K562 (cell line): ENCODE results near the gene TUBGCP6. TPM values are rescaled to one million over a fixed set of nuclear protein-coding genes. Genes with fewer than 3 reads are reported as not detected.

Experiments used
- JUND ChIP-seq, 2 experiments: IDR thresholded peaks; 2 replicates in 1 of 2; 3 replicates in 1 of 2; pipeline ENCODE4 v1.6.1; 2011; ENCODE audit warnings: borderline replicate concordance in 2 of 2, low read depth in 2 of 2, low read length in 2 of 2, improper control_type of control experiment in 1 of 2, missing biosample characterization in 1 of 2, missing genetic modification characterization in 1 of 2, missing genetic modification reagents in 1 of 2
- KAT2B ChIP-seq: IDR thresholded peaks from one replicate; pipeline ENCODE4 v1.6.1; 2012; ENCODE audit warnings: low read depth, mild to moderate bottlenecking, control low read depth, inconsistent platforms, low read length, moderate library complexity
- MCM3 ChIP-seq: fragments of 450-650 bp; IDR thresholded peaks from 2 replicates; pipeline ENCODE4 v1.6.1; 2016
- NFRKB ChIP-seq: fragments of 450-650 bp; IDR thresholded peaks from 2 replicates; pipeline ENCODE4 v1.6.1; 2016; ENCODE audit warnings: low read depth
- PTBP1 ChIP-seq: fragments of 200-400 bp; formaldehyde crosslinking; IDR thresholded peaks from 2 replicates; pipeline ENCODE4 v1.6.1; 2017; ENCODE audit warnings: low read depth, low read length
- RBM34 ChIP-seq: fragments of 200-400 bp; formaldehyde crosslinking; IDR thresholded peaks from 2 replicates; pipeline ENCODE4 v1.6.1; 2018; ENCODE audit warnings: low read length, borderline replicate concordance; ENCODE audit not compliant: insufficient read depth
- ZC3H4 ChIP-seq: sonication (generic); formaldehyde crosslinking; IDR thresholded peaks from 2 replicates; pipeline ENCODE4 v1.9.0; 2021; ENCODE audit warnings: missing genetic modification reagents, borderline replicate concordance
- ZNF165 ChIP-seq: fragments of 250-450 bp; sonication (Bioruptor Pico); IDR thresholded peaks from 2 replicates; pipeline ENCODE4 v1.4.0; 2020; ENCODE audit warnings: borderline replicate concordance
- ZNF324 ChIP-seq: fragments of 250-450 bp; sonication (Bioruptor Pico); IDR thresholded peaks from 2 replicates; pipeline ENCODE4 v1.4.0; 2020; ENCODE audit warnings: mild to moderate bottlenecking
- ZNF764 ChIP-seq: fragments of 250-450 bp; sonication (Bioruptor Pico); IDR thresholded peaks from 2 replicates; pipeline ENCODE4 v1.4.0; 2020; ENCODE audit warnings: low read depth, mild to moderate bottlenecking, moderate library complexity
- ZNF766 ChIP-seq: fragments of 200-800 bp; sonication (Bioruptor generic); conservative IDR thresholded peaks from 2 replicates; pipeline ENCODE4 v1.6.1; 2016; ENCODE audit warnings: missing genetic modification characterization, missing compliant biosample characterization
- ZSCAN32 ChIP-seq: fragments of 450-650 bp; formaldehyde crosslinking; IDR thresholded peaks from 2 replicates; pipeline ENCODE4 v1.4.0; 2020; ENCODE audit warnings: mild to moderate bottlenecking, moderate library complexity
- polyA plus RNA-seq, 8 experiments: library from polyadenylated mRNA; depleted of rRNA in 4 of 8; stranded (reverse) in 5 of 8; unstranded in 3 of 8; fragments of >200 nt; fragmentation: Nextera tagmentation in 2 of 8; fragmentation: Illumina TruSeq in 1 of 8; extraction: Ambion mirVana in 2 of 8; extraction: Trizol in 1 of 8; gene quantifications; 2 replicates each; pipeline versions ENCODE4 v1.2.1 to v1.2.3, GENCODE V29; 2011 to 2014; ENCODE audit warnings: inconsistent platforms in 1 of 8, missing spikeins in 1 of 8
- total RNA-seq, 7 experiments: library from RNA; depleted of rRNA in 6 of 7; stranded (reverse); fragments of >200 nt in 6 of 7; fragmentation: Illumina TruSeq in 2 of 7; extraction: Trizol in 2 of 7; gene quantifications; 2 replicates each; pipeline versions ENCODE4 v1.2.1 to v1.2.3, GENCODE V29; 2011 to 2021; ENCODE audit warnings: low replicate concordance in 1 of 7
- TF ChIP-seq, protein P1 (sequence below): fragments of 200-400 bp; formaldehyde crosslinking; IDR thresholded peaks from 2 replicates; pipeline ENCODE4 v1.6.1; 2017; ENCODE audit warnings: mild to moderate bottlenecking, low read depth, low read length, moderate library complexity
- TF ChIP-seq, protein P2 (sequence below): fragments of 250-450 bp; sonication (Bioruptor Pico); IDR thresholded peaks from 2 replicates; pipeline ENCODE4 v1.5.0; 2021
- TF ChIP-seq, protein P3 (sequence below): fragments of 250-450 bp; sonication (Bioruptor Pico); IDR thresholded peaks from 2 replicates; pipeline ENCODE4 v1.8.0; 2022; ENCODE audit warnings: inconsistent platforms, mild to moderate bottlenecking, moderate library complexity, borderline replicate concordance
- TF ChIP-seq, protein P4 (sequence below): sonication (generic); formaldehyde crosslinking; IDR thresholded peaks from 2 replicates; pipeline ENCODE4 v1.8.1; 2023; ENCODE audit warnings: mild to moderate bottlenecking, missing genetic modification reagents
- TF ChIP-seq, protein P5 (sequence below), 2 experiments: fragments of 450-650 bp; IDR thresholded peaks; 2 replicates each; pipeline ENCODE4 v1.6.1; 2018; ENCODE audit warnings: mild to moderate bottlenecking in 2 of 2, low read depth in 1 of 2; ENCODE audit not compliant: partially characterized antibody in 2 of 2

TUBGCP6 gene
- total and polyA plus RNA-seq, 9 of the 15 experiments (the other 6 are each of a cell fraction or from before 2014, with no cell fraction given), result 0.76 to 33.0 (median 10.1) TPM

DNA sequence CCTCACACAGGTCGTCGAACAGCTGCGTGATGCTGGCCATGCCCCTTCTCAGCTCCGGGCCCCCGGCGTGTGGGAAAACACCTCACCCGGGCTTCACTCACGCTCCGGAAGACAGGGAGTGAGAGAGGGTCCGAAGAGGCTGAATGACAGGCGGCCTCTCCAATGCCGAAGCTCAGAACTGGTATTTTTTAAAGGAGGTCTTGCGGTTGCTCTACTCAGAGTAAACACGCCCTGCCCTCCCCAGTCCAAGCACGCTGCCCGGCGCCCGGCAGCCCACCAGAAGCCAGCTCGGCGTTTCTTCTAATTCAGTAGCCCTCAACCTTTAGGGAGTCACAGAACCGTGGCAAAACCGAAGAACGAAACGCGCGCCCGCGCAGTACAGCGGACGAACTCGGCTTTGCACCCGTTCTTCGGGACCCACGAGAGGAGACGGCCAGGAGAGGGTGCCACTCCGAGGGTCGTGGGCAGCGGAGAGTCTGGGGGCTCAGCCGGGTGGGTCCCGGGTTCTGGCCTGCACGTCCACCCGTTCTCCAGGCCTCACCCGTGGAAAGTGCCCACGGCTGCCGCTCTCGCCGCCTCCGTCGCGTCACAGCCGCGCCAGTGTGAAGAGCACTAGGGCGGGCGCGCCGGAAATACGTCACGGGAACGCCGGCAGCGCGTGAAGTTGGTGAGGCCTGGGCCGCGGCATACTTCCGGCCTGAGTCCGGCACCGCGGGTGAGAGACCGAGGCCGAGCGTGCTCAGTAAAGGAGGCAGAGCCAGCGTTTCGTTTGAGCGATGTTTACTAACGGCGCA is at the start of gene TUBGCP6 (continued):
- TF ChIP-seq, protein P1, sequence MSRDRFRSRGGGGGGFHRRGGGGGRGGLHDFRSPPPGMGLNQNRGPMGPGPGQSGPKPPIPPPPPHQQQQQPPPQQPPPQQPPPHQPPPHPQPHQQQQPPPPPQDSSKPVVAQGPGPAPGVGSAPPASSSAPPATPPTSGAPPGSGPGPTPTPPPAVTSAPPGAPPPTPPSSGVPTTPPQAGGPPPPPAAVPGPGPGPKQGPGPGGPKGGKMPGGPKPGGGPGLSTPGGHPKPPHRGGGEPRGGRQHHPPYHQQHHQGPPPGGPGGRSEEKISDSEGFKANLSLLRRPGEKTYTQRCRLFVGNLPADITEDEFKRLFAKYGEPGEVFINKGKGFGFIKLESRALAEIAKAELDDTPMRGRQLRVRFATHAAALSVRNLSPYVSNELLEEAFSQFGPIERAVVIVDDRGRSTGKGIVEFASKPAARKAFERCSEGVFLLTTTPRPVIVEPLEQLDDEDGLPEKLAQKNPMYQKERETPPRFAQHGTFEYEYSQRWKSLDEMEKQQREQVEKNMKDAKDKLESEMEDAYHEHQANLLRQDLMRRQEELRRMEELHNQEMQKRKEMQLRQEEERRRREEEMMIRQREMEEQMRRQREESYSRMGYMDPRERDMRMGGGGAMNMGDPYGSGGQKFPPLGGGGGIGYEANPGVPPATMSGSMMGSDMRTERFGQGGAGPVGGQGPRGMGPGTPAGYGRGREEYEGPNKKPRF, result no peak
- TF ChIP-seq ZNF766, result no peak
- TF ChIP-seq KAT2B, result no peak
- no peak for TF ChIP-seq ZSCAN32 (CRISPR knock-in tag)
- TF ChIP-seq ZNF324 (CRISPR knock-in tag), result no peak
- TF ChIP-seq, protein P2, sequence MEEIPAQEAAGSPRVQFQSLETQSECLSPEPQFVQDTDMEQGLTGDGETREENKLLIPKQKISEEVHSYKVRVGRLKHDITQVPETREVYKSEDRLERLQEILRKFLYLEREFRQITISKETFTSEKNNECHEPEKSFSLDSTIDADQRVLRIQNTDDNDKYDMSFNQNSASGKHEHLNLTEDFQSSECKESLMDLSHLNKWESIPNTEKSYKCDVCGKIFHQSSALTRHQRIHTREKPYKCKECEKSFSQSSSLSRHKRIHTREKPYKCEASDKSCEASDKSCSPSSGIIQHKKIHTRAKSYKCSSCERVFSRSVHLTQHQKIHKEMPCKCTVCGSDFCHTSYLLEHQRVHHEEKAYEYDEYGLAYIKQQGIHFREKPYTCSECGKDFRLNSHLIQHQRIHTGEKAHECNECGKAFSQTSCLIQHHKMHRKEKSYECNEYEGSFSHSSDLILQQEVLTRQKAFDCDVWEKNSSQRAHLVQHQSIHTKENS (CRISPR knock-in tag), result no peak
- no peak for TF ChIP-seq NFRKB
- TF ChIP-seq, protein P3, sequence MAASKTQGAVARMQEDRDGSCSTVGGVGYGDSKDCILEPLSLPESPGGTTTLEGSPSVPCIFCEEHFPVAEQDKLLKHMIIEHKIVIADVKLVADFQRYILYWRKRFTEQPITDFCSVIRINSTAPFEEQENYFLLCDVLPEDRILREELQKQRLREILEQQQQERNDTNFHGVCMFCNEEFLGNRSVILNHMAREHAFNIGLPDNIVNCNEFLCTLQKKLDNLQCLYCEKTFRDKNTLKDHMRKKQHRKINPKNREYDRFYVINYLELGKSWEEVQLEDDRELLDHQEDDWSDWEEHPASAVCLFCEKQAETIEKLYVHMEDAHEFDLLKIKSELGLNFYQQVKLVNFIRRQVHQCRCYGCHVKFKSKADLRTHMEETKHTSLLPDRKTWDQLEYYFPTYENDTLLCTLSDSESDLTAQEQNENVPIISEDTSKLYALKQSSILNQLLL (CRISPR knock-in tag), result no peak
- TF ChIP-seq PTBP1, result no peak
- no peak for TF ChIP-seq RBM34
- TF ChIP-seq JUND (IDR thresholded peaks at IDR 0.05; ENCODE audit: borderline replicate concordance, low read depth, low read length), result peak; percentile 41; the same call in 1 of the 2 replicates
- TF ChIP-seq JUND (tag; IDR thresholded peaks at IDR 0.05; ENCODE audit: borderline replicate concordance, low read depth, low read length), result no peak
- TF ChIP-seq, protein P4, sequence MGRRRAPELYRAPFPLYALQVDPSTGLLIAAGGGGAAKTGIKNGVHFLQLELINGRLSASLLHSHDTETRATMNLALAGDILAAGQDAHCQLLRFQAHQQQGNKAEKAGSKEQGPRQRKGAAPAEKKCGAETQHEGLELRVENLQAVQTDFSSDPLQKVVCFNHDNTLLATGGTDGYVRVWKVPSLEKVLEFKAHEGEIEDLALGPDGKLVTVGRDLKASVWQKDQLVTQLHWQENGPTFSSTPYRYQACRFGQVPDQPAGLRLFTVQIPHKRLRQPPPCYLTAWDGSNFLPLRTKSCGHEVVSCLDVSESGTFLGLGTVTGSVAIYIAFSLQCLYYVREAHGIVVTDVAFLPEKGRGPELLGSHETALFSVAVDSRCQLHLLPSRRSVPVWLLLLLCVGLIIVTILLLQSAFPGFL (CRISPR knock-in tag), result no peak
- TF ChIP-seq, protein P5, sequence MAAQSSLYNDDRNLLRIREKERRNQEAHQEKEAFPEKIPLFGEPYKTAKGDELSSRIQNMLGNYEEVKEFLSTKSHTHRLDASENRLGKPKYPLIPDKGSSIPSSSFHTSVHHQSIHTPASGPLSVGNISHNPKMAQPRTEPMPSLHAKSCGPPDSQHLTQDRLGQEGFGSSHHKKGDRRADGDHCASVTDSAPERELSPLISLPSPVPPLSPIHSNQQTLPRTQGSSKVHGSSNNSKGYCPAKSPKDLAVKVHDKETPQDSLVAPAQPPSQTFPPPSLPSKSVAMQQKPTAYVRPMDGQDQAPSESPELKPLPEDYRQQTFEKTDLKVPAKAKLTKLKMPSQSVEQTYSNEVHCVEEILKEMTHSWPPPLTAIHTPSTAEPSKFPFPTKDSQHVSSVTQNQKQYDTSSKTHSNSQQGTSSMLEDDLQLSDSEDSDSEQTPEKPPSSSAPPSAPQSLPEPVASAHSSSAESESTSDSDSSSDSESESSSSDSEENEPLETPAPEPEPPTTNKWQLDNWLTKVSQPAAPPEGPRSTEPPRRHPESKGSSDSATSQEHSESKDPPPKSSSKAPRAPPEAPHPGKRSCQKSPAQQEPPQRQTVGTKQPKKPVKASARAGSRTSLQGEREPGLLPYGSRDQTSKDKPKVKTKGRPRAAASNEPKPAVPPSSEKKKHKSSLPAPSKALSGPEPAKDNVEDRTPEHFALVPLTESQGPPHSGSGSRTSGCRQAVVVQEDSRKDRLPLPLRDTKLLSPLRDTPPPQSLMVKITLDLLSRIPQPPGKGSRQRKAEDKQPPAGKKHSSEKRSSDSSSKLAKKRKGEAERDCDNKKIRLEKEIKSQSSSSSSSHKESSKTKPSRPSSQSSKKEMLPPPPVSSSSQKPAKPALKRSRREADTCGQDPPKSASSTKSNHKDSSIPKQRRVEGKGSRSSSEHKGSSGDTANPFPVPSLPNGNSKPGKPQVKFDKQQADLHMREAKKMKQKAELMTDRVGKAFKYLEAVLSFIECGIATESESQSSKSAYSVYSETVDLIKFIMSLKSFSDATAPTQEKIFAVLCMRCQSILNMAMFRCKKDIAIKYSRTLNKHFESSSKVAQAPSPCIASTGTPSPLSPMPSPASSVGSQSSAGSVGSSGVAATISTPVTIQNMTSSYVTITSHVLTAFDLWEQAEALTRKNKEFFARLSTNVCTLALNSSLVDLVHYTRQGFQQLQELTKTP (IDR thresholded peaks at IDR 0.05; ENCODE audit: low read depth in 1 of 2, partially characterized antibody in 2 of 2), result no peak
- no peak for TF ChIP-seq MCM3
- no peak for TF ChIP-seq ZNF165
- no peak for TF ChIP-seq ZNF764
- TF ChIP-seq ZC3H4 (CRISPR knock-in tag), result no peak
